GM19467 (cell line): ENCODE results near the gene TNNT1.

Experiments
- ATAC-seq: cut with Tn5 transposase; IDR thresholded peaks from one replicate; pipeline ENCODE4 v1.9.1; 2021; ENCODE audit warnings: mild to moderate bottlenecking, moderate library complexity; ENCODE audit not compliant: unreplicated experiment

Gene TNNT1

GRCh38 chr19:55091955-55092354, 57.1 kb downstream of the TNNT1 start:
- ATAC-seq, result no peak

DNA sequence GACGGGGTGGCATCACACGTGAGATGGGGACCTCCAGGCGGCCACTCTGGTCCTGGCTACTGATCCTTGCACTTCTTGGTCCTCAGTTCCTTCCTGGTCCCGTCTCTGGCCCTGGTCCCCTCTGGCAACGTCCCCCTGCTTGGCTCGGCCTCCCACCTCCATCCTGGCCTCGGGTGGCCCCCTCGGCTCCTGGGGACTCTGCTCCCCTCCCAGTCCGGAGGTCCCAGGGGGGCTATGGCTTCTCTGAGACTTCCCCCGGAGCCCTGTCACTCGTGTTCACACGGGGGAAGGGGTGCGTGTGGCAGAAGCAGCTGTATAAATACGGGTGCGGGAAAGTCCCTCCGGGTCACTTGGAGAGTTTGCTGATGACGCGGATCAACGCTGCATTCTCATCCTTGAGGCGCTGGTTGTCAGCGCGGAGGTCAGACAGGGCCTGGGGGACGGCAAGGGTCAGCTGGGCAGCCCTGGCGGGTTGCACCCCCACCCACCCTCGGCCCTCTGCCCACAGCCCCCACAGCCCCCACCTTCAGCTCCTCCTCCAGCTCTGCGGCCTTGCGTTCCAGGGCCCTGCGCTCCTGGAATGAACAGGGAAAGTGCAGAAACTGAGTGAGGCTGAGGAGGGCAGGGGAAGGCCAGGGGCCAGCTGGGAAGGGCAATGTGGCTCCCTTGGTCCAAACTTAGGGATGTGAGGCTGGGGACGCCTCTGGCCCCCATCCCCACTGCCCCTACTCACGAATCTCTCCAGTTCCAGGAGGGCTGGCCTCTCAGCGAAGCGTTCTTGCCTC, 57.7 kb downstream of the TNNT1 start:
- no peak for ATAC-seq

GRCh38 chr19:55090564-55090963, 58.4 kb downstream of the TNNT1 start:
- ATAC-seq, result no peak

DNA sequence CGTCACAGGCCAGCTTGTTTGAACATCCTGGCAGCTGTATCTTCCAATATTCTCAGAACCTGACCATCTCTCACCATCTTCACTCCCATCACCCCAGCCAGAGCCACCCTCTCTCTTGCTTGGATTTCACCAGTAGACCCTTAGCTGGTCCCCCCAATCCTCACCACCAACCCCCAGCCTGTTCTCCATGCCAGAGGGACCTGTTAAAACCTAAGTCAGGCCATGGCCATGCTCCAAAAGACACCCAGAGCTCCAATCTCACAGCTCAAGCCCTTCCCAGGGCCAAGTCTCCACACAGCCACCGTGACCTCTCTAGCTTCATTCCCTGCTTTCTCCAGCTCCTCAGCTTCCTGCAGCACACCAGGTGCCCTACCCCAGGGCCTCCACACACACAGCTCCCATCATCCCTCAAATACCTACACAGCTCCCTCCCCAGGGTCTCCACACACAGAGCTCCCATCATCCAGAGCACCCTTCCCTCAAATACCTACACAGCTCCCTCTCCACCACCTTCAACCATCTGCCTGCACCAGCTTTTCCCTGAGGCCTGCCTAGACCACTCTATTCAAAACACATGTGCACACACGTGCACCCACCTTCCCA, 59.6 kb downstream of the TNNT1 start:
- no peak for ATAC-seq

DNA sequence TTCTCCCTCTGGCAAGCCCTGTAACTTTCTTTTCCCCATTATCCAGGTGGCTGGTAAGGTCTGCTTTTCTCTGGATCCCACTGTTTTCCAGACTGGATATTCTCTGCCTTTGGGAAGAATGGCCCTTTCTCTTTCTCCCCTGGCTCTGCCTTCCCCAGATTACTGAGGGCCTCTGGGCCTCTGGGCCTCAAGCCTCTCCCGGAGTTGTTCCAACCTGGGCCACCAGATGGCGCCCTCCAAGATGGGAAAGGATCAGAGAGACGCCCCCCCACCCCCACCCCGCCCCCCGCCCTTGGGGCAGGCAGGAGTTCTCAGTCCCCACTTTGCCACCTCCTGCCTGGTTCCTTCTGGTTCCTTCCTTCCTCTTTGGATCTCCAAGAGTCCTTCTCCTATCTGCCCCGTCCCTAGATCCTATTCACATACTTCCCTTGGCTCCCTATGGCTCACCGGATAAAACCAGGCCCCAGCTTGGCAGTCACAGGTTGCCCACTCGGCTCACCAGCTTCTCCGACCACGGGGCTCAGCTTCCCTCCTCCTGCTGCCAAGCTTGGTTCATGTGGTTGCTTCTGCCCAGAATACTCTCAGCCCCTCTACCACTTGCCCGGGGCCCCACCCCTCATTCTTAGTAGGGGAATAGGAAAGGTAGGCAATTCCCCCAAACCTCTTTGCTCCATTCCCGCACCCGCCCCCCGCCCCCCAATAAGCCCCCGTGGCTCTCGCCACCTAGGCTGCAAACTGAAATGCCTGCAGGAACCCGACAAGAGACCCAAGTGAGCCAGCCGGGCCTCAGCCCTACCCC, 60.3 kb downstream of the TNNT1 start:
- ATAC-seq, result no peak

DNA sequence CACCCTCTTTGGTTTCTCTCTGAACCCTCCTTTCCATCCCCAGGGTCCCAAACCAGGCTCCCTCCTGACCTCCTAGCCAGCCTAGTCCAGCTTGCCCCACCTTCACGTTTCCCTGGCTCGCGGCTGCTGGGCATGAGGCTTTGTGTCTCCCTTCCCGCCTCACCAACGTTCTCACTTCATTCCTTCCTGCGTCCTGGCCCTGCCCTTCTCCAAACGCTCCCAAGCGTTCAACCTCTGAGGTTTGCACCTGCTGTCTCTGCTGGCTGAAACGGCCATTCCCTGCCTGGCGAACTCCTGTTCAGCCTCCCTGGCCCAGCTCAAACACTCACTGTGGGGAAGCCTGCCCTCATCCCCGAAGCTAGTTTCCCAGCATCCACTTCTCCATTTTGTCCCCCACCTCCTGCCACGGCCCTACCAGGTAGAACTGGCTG, 61.0 kb downstream of the TNNT1 start:
- no peak for ATAC-seq

- no peak for ATAC-seq
These were observed 61.5 kb downstream of the TNNT1 start for GRCh38 chr19:55087542-55087901.

DNA sequence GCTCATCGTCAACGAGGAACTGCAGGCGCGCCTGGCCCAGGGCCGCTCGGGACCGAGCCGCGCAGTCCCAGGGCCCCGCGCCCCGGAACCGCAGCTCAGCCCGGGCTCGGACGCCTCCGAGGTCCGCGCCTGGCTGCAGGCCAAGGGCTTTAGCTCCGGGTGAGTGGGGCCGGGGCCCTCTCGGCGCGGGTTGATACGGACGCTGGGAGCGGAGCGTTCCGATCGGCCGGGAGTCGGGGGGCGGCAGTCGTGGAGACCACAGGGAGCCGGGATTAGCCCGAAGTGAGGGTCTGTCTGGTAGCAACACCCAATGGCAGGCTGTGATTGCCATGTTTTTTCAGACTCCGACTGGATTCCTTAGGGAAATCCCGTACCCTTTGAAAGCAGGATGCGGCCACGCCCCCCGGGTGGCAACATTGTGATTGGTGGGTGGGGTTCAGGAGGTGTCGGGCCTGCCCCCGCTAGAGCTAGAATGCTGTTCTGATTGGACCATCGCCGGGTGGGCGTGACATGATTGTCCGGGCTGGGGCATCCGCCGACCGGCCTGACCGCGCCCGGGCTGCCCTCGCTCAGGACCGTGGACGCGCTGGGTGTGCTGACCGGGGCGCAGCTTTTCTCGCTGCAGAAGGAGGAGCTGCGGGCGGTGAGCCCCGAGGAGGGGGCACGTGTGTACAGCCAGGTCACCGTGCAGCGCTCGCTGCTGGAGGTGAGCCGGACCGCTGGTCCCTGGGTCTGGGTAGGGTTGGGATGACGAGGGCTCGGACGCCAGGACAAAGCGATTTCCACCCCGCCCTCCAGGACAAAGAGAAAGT, 62.1 kb downstream of the TNNT1 start:
- no peak for ATAC-seq

DNA sequence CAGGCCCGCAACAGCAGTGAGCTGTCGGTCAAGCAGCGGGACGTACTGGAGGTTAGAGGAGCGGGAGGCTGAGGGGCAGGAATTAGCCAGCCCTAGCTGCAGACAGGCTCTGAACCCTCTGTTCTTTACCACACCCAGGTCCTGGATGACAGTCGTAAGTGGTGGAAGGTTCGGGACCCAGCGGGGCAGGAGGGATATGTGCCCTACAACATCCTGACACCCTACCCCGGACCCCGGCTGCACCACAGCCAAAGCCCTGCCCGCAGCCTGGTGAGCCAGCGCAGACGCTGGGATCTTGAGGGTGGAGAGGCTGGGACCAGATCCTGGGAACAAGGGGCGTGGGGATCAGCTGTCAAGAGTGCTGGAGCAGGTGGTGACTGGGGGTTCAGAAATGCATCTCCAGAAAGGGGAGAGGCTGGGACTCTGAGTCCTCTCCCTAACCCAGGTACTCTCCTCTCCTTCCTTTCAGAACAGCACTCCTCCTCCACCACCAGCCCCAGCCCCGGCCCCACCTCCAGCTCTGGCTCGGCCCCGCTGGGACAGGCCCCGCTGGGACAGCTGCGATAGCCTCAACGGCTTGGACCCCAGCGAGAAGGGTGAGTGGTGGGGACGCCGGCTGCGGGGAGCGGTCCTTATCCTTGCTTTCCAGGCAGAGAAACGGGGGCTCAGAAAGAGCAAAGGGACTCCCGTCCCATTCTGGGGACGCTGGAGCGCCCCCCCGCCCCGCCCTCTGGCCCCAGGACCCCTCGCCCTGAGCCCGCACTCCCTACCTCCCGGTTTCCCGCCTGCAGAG, 62.9 kb downstream of the TNNT1 start:
- no peak for ATAC-seq

- no peak for ATAC-seq
These were observed 64.6 kb downstream of the TNNT1 start for GRCh38 chr19:55084416-55084815.

DNA sequence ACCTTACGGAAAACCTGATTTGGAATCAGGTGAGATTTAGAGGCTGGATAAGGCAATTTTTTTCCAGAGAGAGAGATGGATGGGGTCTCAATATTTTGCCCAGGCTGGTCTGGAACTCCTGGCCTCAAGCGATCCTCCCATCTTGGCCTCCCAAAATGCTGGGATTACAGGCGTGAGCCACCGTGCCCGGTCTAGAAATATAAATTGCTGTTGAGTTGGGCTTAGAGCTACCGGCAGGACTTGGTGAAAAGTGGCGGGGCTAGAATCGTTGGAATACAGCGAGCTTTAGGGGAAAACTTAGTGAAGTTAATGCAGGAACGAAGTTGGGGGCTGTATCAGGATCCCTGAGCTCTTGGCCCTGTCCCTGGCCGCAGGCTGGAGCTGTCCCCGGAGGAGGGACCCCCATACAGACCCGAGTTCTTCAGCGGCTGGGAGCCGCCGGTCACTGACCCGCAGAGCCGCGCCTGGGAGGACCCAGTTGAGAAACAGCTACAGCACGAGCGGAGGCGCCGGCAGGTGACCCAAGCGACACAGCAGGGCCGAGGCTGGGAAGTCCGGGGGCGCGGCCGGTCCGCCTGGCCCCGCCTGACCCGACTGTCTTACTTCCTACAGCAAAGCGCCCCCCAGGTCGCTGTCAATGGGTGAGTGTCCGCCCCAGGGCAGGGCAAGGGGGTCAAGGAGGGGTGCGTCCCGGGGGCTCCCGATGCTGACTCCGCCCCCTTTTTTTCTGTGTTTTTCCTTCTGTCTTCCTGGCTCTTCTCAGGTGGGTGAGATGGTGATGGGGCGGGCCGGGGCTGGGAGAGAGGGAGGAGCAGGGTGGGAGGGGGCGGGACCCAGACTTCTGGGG, 65.8 kb downstream of the TNNT1 start:
- no peak for ATAC-seq
